ENCODE results near the gene SRRM1.
"Not testable (repeated sequence)": the region's sequence is repeated elsewhere in the genome, so short reads cannot be mapped to it uniquely, and the experiment has no call there.

SRRM1 gene

DNA sequence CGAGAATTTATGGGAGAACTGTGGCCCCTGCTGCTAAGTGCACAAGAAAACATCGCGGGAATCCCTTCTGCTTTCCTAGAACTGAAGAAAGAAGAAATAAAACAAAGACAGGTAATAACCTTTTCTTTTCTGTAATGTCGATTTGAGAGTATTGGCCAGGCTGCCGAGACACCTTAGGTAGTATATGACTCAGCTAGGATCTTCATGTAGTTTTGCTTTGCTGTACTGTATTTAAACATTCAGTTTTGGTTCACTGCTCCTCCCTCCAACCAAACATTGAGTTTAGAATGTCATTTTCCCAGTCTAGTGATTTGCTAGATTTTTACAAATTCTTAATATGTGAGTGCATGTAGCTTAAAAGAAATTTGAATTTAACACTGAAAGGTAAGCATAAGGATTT lies 5.8 kb downstream of the SRRM1 start:
- no peak for DNase-seq

DNA sequence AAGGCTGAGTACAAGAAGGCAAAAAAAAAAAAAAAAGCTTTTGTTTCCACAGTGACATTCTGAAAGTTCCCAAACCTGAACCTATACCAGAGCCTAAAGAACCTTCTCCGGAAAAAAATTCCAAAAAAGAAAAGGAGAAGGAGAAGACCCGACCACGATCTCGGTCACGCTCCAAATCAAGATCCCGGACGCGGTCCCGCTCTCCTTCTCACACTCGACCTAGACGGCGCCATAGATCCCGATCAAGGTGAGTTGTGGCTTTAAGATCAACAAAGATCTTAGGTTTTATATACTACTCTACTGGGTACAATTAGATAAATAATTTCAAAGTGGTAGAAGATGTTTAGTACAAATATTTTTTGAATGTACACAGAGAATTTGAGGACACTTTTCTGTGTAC lies 9.3 kb downstream of the SRRM1 start:
- no peak for DNase-seq

GRCh38 chr1:24654010-24654409 lies 10.9 kb downstream of the SRRM1 start:
- no peak for DNase-seq

- no peak for DNase-seq
Observed at GRCh38 chr1:24656046-24656445, 12.9 kb downstream of the SRRM1 start.

- DNase-seq = no peak
Observed at GRCh38 chr1:24657781-24658180, 14.7 kb downstream of the SRRM1 start.

GRCh38 chr1:24659166-24659904 lies 16.2 kb downstream of the SRRM1 start:
- DNase-seq = no peak

- DNase-seq = no peak
Observed at GRCh38 chr1:24659993-24660665, 17.0 kb downstream of the SRRM1 start.

DNA sequence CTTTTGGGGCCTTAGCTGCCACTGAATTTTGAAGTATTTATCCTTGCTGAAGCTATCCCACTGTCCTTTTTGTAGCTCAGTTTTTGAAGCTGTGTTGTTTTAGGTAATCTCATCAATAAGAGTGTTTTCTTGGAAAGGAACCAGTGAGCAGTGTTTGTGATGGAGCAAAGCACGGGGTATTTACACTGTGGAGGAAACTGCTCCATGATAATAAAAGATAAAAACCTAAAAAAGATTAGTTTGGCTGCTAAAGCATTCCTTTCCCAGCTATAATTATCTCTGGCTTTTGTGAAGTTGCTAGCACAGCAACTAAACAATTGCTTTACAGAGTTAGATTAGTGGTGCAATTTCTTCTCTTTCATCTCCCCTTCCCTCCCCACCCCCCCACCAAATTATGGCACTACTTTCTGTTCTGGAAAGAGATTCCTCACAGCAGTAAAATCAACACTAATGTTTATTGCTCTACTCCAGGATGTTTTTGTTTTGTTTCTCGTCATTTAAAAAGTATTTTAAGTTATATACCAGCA lies 21.5 kb downstream of the SRRM1 start:
- no peak for DNase-seq

GRCh38 chr1:24666794-24667193 lies 23.7 kb downstream of the SRRM1 start:
- no peak for DNase-seq

GRCh38 chr1:24671372-24671771 lies 28.3 kb downstream of the SRRM1 start:
- DNase-seq = not testable (repeated sequence)

DNA sequence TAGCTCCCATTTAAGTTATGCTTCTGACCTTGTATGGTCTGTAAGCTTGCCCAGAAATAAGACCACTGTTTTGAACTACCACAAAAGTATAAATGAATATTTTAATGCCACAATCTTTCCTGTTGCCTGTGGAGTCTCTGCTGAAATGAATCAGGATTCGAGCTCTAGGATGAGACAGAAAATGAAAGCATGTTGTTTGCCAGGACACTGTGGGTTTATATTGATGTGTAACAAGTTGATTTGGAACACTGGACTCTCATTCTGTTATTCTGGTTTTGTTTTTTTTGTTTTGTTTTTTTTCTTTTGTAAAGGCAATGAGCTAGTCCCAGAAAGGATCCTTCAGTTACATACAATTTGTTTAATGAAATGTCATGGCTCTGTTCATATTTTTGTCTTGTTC lies 29.6 kb downstream of the SRRM1 start:
- not testable (repeated sequence) for DNase-seq

GRCh38 chr1:24673341-24673740 lies 30.2 kb downstream of the SRRM1 start:
- DNase-seq = no peak

- DNase-seq = not testable (repeated sequence)
Observed at GRCh38 chr1:24678421-24678820, 35.3 kb downstream of the SRRM1 start.

GRCh38 chr1:24679725-24680124 lies 36.6 kb downstream of the SRRM1 start:
- no peak for DNase-seq

- no peak for DNase-seq
Observed at GRCh38 chr1:24683713-24684162, 40.6 kb downstream of the SRRM1 start.

GRCh38 chr1:24688033-24688432 lies 44.9 kb downstream of the SRRM1 start:
- no peak for DNase-seq

- DNase-seq = peak; percentile 82
Observed at GRCh38 chr1:24688621-24689195, 45.6 kb downstream of the SRRM1 start.

DNA sequence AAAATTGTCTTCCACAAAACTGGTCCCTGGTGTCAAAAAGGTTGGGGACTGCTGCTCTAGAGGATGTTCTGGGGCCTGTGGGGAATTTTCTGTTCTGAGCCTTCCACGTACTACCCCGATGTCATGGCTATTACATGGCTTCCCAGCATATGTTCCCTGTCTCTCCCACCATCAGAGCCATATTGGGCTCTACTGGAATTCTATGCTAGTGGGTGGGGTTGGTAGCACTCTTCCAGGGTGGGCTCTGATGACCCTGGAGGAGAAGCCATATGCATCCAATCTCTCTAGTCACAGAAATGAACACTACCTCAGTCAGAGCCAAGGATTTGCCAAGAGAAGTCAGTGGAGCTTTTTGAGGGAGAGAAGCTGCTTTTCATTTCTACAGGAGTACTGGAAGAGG lies 47.9 kb downstream of the SRRM1 start:
- no peak for DNase-seq

DNA sequence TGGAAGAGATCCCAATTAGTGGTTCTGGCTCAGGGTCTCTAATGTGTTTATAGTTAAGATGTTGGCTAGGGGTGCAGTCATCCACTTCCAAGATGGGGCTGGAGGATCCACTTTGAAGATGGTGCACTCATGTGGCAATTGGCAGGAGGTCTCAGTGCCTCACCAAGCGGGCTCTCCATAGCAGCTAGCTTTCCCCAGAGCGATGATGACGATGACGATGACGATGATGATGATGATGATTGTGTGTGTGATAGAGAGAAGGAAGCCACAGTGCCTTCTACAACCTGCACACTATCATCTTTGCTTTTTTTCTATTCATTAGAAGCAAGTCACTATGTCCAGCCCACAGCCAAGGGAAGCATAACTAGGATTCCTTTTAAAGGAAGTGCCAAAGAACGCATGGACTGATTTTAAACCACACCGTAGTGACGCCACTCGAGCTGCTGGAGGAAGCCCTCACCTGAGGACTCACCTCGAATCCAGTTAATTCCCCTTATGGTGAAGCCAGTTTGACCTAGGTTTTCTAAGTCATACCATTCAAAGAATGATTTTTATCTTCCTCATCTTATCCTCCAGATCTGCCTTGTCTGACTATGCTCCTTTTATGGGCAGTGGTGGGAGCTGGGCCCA lies 49.4 kb downstream of the SRRM1 start:
- DNase-seq = no peak

DNA sequence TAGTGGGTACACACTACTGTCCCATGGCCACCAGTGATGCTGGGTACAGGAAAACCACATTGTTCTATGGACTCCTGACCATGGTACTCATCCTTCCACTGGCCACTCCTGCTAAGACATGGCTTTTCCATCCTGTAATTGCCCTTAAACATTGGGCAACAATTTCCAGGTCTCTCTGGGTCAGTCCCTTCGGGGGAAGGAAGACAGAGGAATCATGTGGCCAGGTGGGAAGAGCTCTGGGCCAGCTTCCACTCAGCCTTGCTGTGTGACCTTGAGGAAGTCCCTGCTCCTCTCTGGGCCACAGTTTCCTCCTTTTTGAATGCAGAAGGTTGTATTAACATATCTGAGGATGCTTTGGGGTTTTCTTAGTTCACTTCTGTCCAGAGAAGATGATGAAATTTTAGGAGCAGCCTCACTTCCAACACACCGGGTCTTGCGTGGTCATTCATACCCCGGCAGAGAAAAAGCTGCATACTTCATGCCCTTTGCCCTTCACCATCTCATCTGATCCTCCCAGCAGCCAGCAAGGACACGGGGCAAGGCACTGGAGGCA lies 50.8 kb downstream of the SRRM1 start:
- no peak for DNase-seq

DNA sequence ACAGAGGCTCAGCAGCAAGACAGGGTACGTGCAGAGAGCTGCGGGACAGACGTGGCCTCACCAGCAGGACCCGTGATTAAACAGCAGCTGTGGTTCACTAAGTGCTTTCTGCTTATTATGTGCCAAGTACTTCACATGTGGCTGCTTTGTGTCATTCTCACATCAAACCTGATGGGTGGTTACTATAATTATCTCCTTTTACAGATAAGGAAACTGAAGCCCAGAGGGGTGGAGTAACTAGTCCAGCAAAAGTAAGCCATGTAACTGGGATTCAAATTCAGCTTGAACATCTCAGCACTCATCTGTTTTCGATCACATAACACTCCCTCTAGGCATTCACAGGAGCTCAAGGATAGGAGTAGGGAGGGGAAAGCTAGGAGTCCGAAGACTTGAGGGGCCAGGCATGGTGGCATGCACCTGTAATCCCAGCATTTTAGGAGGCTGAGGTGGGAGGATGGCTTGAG lies 51.3 kb downstream of the SRRM1 start:
- no peak for DNase-seq

- no peak for DNase-seq
Observed at GRCh38 chr1:24695202-24695974, 52.3 kb downstream of the SRRM1 start.

Data from activated effector memory CD4-positive, alpha-beta T cell treated with anti-CD3 and anti-CD28 coated beads, Interleukin-2, amount 50 U/mL, for 16 hours (primary cell).